ENCODE data around the gene GCNA. TPM values are rescaled to one million over a fixed set of nuclear protein-coding genes. Genes with fewer than 3 reads are reported as not detected.
"Not testable (repeated sequence)": the region's sequence is repeated elsewhere in the genome, so short reads cannot be mapped to it uniquely, and the experiment has no call there.

Gene GCNA
- polyA plus RNA-seq, 1 donor (not counting 4 experiments of a cell fraction or from before 2014, with no cell fraction given) = 1.2 TPM

GRCh38 chrX:71556036-71556435 is 22.2 kb upstream of the GCNA start:
- H3K79me2 ChIP-seq (ENCODE audit: control insufficient read depth, insufficient read depth, low read length) = no peaks in the 10 kb centered on the region

DNA sequence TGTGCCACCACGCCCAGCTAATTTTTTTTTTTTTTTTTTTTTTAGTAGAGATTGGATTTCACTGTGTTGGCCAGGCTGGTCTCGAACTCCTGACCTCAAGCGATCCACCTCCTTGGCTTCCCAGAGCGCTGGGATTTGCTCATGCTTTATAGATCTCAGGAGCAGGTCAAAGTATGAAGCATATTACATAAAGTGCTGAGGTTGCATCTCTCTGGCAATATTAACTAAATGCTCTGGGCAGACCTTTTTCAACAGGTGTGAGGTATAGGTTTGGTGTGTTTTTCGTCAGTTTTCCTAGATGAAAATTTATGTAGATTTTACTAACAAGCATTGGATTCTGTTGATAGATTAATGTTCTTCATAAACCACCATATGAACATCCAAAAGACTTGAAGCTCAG is 19.3 kb upstream of the GCNA start:
- H3K27me3 ChIP-seq (ENCODE audit: control insufficient read depth, extremely low read depth, insufficient read depth, low read length) = no peaks in the 10 kb centered on the region
- dilution Hi-C loops (cut with MboI; ENCODE audit: extremely low pct_ligation_motif_present, low sequenced_read_pairs) = no loop called here

More at GRCh38 chrX:71556036-71556435, 22.2 kb upstream of the GCNA start:
- no peak overlapping the region for H3K4me3 ChIP-seq (ENCODE audit: control insufficient read depth in 2 of 3, extremely low read depth in 1 of 3, insufficient read depth in 2 of 3, low read depth in 1 of 3, low read length in 3 of 3)
- H4K20me1 ChIP-seq (ENCODE audit: control insufficient read depth, extremely low read depth, insufficient read depth, low read length) = no peaks in the 10 kb centered on the region
- no peaks in the 10 kb centered on the region for H3K4me1 ChIP-seq (ENCODE audit: control insufficient read depth, extremely low read depth, insufficient read depth, low read length)
- dilution Hi-C loops (cut with MboI; ENCODE audit: extremely low pct_ligation_motif_present, low sequenced_read_pairs) = no loop called here
- FAIRE-seq (no peak), DNase-seq (ENCODE audit: low read depth, low spot score) (no peak)
- no peaks in the 10 kb centered on the region for H3K9me3 ChIP-seq (ENCODE audit: control insufficient read depth, low read depth, low read length)
- H3K36me3 ChIP-seq (ENCODE audit: control insufficient read depth in 2 of 2, extremely low read depth in 1 of 2, insufficient read depth in 2 of 2, low read length in 2 of 2) = peaks cover 3 to 11% of the 10 kb centered on the region in 2 experiments
- no peak overlapping the region for H3K27ac ChIP-seq (ENCODE audit: control insufficient read depth, insufficient read depth, low read length)
- H3K27me3 ChIP-seq (ENCODE audit: control insufficient read depth, extremely low read depth, insufficient read depth, low read length) = no peaks in the 10 kb centered on the region
- H3K9me1 ChIP-seq (ENCODE audit: control insufficient read depth, extremely low read depth, insufficient read depth, low read length) = no peaks in the 10 kb centered on the region
- no peak overlapping the region for H2AFZ ChIP-seq (ENCODE audit: control insufficient read depth, low read length)
- no peak overlapping the region for H3K4me2 ChIP-seq (ENCODE audit: control insufficient read depth, extremely low read depth, insufficient read depth, low read depth, low read length)
- H3K9ac ChIP-seq (ENCODE audit: control insufficient read depth, extremely low read depth, insufficient read depth, low read length) = no peak overlapping the region
- TF ChIP-seq, protein P1, sequence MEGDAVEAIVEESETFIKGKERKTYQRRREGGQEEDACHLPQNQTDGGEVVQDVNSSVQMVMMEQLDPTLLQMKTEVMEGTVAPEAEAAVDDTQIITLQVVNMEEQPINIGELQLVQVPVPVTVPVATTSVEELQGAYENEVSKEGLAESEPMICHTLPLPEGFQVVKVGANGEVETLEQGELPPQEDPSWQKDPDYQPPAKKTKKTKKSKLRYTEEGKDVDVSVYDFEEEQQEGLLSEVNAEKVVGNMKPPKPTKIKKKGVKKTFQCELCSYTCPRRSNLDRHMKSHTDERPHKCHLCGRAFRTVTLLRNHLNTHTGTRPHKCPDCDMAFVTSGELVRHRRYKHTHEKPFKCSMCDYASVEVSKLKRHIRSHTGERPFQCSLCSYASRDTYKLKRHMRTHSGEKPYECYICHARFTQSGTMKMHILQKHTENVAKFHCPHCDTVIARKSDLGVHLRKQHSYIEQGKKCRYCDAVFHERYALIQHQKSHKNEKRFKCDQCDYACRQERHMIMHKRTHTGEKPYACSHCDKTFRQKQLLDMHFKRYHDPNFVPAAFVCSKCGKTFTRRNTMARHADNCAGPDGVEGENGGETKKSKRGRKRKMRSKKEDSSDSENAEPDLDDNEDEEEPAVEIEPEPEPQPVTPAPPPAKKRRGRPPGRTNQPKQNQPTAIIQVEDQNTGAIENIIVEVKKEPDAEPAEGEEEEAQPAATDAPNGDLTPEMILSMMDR (optimal IDR thresholded peaks at IDR 0.05 in 1 of 3, IDR thresholded peaks at IDR 0.05 in 1 of 3, conservative IDR thresholded peaks at IDR 0.05 in 1 of 3; ENCODE audit: extremely low read depth in 1 of 3, insufficient read depth in 2 of 3, low read length in 3 of 3) = no peak

DNA sequence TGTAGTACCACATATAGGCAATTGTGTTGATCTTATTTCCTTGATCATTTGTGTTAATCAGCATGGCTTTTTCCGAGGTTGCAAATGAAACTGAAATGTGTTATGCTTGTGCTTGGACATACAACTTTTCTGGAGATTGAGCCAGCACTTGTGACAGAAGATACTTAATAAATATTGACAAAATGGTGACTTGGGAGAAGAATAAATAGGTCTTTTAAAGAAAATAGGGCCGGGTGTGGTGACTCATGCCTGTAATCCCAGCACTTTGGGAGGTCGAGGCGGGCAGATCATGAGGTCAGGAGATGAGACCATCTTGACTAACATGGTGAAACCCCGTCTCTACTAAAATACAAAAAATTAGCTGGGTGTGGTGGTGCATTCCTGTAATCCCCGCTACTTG is 18.5 kb upstream of the GCNA start:
- H3K4me3 ChIP-seq (ENCODE audit: control insufficient read depth in 2 of 3, extremely low read depth in 1 of 3, insufficient read depth in 2 of 3, low read depth in 1 of 3, low read length in 3 of 3); H3K4me2 ChIP-seq (ENCODE audit: control insufficient read depth, extremely low read depth, insufficient read depth, low read depth, low read length); H3K27ac ChIP-seq (ENCODE audit: control insufficient read depth, insufficient read depth, low read length); H3K9me3 ChIP-seq (ENCODE audit: control insufficient read depth, low read depth, low read length); dilution Hi-C loops (cut with MboI; ENCODE audit: extremely low pct_ligation_motif_present, low sequenced_read_pairs); H3K9me1 ChIP-seq (ENCODE audit: control insufficient read depth, extremely low read depth, insufficient read depth, low read length); H3K9ac ChIP-seq (ENCODE audit: control insufficient read depth, extremely low read depth, insufficient read depth, low read length); DNase-seq (ENCODE audit: low read depth, low spot score); H3K27me3 ChIP-seq (ENCODE audit: control insufficient read depth, extremely low read depth, insufficient read depth, low read length); FAIRE-seq; H2AFZ ChIP-seq (ENCODE audit: control insufficient read depth, low read length); H3K79me2 ChIP-seq (ENCODE audit: control insufficient read depth, insufficient read depth, low read length); H3K4me1 ChIP-seq (ENCODE audit: control insufficient read depth, extremely low read depth, insufficient read depth, low read length); H4K20me1 ChIP-seq (ENCODE audit: control insufficient read depth, extremely low read depth, insufficient read depth, low read length): not testable (repeated sequence)
- peaks cover 5 to 11% of the 10 kb centered on the region in 2 experiments for H3K36me3 ChIP-seq (ENCODE audit: control insufficient read depth in 2 of 2, extremely low read depth in 1 of 2, insufficient read depth in 2 of 2, low read length in 2 of 2)

More for the DNA sequence above, 19.3 kb upstream of the GCNA start:
- no peaks in the 10 kb centered on the region for H3K9me1 ChIP-seq (ENCODE audit: control insufficient read depth, extremely low read depth, insufficient read depth, low read length)
- H3K27ac ChIP-seq (ENCODE audit: control insufficient read depth, insufficient read depth, low read length) = no peak overlapping the region
- no peaks in the 10 kb centered on the region for H3K9me3 ChIP-seq (ENCODE audit: control insufficient read depth, low read depth, low read length)
- TF ChIP-seq, protein P1 (optimal IDR thresholded peaks at IDR 0.05 in 1 of 3, IDR thresholded peaks at IDR 0.05 in 1 of 3, conservative IDR thresholded peaks at IDR 0.05 in 1 of 3; ENCODE audit: extremely low read depth in 1 of 3, insufficient read depth in 2 of 3, low read length in 3 of 3) = no peak
- no peak for TF ChIP-seq EZH2 (IDR thresholded peaks at IDR 0.05; ENCODE audit: low read length)
- H4K20me1 ChIP-seq (ENCODE audit: control insufficient read depth, extremely low read depth, insufficient read depth, low read length) = peaks cover 2% of the 10 kb centered on the region
- no peaks in the 10 kb centered on the region for H3K4me1 ChIP-seq (ENCODE audit: control insufficient read depth, extremely low read depth, insufficient read depth, low read length)
- no peak overlapping the region for H3K9ac ChIP-seq (ENCODE audit: control insufficient read depth, extremely low read depth, insufficient read depth, low read length)
- FAIRE-seq (no peak), DNase-seq (ENCODE audit: low read depth, low spot score) (no peak)
- H3K4me3 ChIP-seq (ENCODE audit: control insufficient read depth in 2 of 3, extremely low read depth in 1 of 3, insufficient read depth in 2 of 3, low read depth in 1 of 3, low read length in 3 of 3) = no peak overlapping the region
- H3K4me2 ChIP-seq (ENCODE audit: control insufficient read depth, extremely low read depth, insufficient read depth, low read depth, low read length) = no peak overlapping the region
- no peaks in the 10 kb centered on the region for H3K79me2 ChIP-seq (ENCODE audit: control insufficient read depth, insufficient read depth, low read length)
- peaks cover 5 to 11% of the 10 kb centered on the region in 2 experiments for H3K36me3 ChIP-seq (ENCODE audit: control insufficient read depth in 2 of 2, extremely low read depth in 1 of 2, insufficient read depth in 2 of 2, low read length in 2 of 2)
- no peak overlapping the region for H2AFZ ChIP-seq (ENCODE audit: control insufficient read depth, low read length)

Measured in keratinocyte (primary cell).